Measurements from ENCODE around the gene OR51V1. TPM values are rescaled to one million over a fixed set of nuclear protein-coding genes. Genes with fewer than 3 reads are reported as not detected.
"Not testable (repeated sequence)": the region's sequence is repeated elsewhere in the genome, so short reads cannot be mapped to it uniquely, and the experiment has no call there.

The OR51V1 gene
- total RNA-seq, result not detected

- no peak within 1 kb of the TSS for H3K27ac Mint-ChIP-seq
- no peak for ATAC-seq
Measured at GRCh38 chr11:5200582-5200981, at the start of gene OR51V1. OR51V1 (minus strand) TSS chr11:5200682; CDS start chr11:5200682, 0 bp downstream.

GRCh38 chr11:5249807-5250396 is 49.4 kb upstream of the OR51V1 start, which contains the start of gene HBG1:
HBG1 (minus strand) TSS chr11:5249857; CDS start chr11:5249804, 53 bp downstream.
- not testable (repeated sequence) for H3K36me3 Mint-ChIP-seq; H3K4me3 Mint-ChIP-seq; H3K4me1 Mint-ChIP-seq (ENCODE audit: low read depth in 2 of 2); DNase-seq (ENCODE audit: low spot score); ATAC-seq; H3K27ac Mint-ChIP-seq; H3K9me3 Mint-ChIP-seq; H3K27me3 Mint-ChIP-seq

More at GRCh38 chr11:5200582-5200981, at the start of gene OR51V1:
- Mint-ChIP-seq H3K4me1 (ENCODE audit: low read depth in 2 of 2) (no peaks in the 10 kb centered on the region), H3K27me3 (peaks cover 3 to 9% of the 10 kb centered on the region in 2 donors), H3K9me3 (no peaks in the 10 kb centered on the region), H3K36me3 (no peaks in the 10 kb centered on the region), H3K4me3 (no peak within 1 kb of the TSS)
- no peak for DNase-seq (ENCODE audit: low spot score)

GRCh38 chr11:5248498-5248897 is 48.0 kb upstream of the OR51V1 start:
- not testable (repeated sequence) for DNase-seq (ENCODE audit: low spot score); H3K36me3 Mint-ChIP-seq; H3K9me3 Mint-ChIP-seq; H3K4me3 Mint-ChIP-seq; ATAC-seq; H3K27me3 Mint-ChIP-seq; H3K27ac Mint-ChIP-seq; H3K4me1 Mint-ChIP-seq (ENCODE audit: low read depth in 2 of 2)

- Mint-ChIP-seq H3K27me3 (peaks cover 0 to 7% of the 10 kb centered on the region in 2 donors), H3K27ac (no peak overlapping the region), H3K4me3 (no peak overlapping the region), H3K9me3 (no peaks in the 10 kb centered on the region), H3K36me3 (no peaks in the 10 kb centered on the region), H3K4me1 (ENCODE audit: low read depth in 2 of 2) (no peaks in the 10 kb centered on the region)
- DNase-seq (ENCODE audit: low spot score) (no peak), ATAC-seq (no peak)
Measured at GRCh38 chr11:5247472-5248192, 47.1 kb upstream of the OR51V1 start.

GRCh38 chr11:5246772-5247471 is 46.4 kb upstream of the OR51V1 start:
- Mint-ChIP-seq H3K27me3 (peaks cover 0 to 12% of the 10 kb centered on the region in 2 donors), H3K9me3 (no peaks in the 10 kb centered on the region), H3K4me3 (no peak overlapping the region), H3K4me1 (ENCODE audit: low read depth in 2 of 2) (no peaks in the 10 kb centered on the region), H3K27ac (no peak overlapping the region), H3K36me3 (no peaks in the 10 kb centered on the region)
- DNase-seq (ENCODE audit: low spot score) (no peak), ATAC-seq (no peak)

GRCh38 chr11:5245155-5245554 is 44.7 kb upstream of the OR51V1 start:
- Mint-ChIP-seq H3K9me3 (no peaks in the 10 kb centered on the region), H3K27me3 (peaks cover 0 to 18% of the 10 kb centered on the region in 2 donors), H3K27ac (no peak overlapping the region), H3K4me1 (ENCODE audit: low read depth in 2 of 2) (no peaks in the 10 kb centered on the region), H3K4me3 (no peak overlapping the region), H3K36me3 (no peaks in the 10 kb centered on the region)
- ATAC-seq (no peak), DNase-seq (ENCODE audit: low spot score) (no peak)

- Mint-ChIP-seq H3K4me1 (ENCODE audit: low read depth in 2 of 2) (no peaks in the 10 kb centered on the region), H3K36me3 (no peaks in the 10 kb centered on the region), H3K4me3 (no peak overlapping the region), H3K9me3 (no peaks in the 10 kb centered on the region), H3K27ac (no peak overlapping the region), H3K27me3 (peaks cover 0 to 23% of the 10 kb centered on the region in 2 donors)
- no peak for DNase-seq (ENCODE audit: low spot score)
- no peak for ATAC-seq
Measured at GRCh38 chr11:5243816-5244180, 43.3 kb upstream of the OR51V1 start.

GRCh38 chr11:5242933-5243815 is 42.7 kb upstream of the OR51V1 start:
- ATAC-seq (no peak), DNase-seq (ENCODE audit: low spot score) (no peak)
- Mint-ChIP-seq H3K27ac (no peak overlapping the region), H3K9me3 (no peaks in the 10 kb centered on the region), H3K4me1 (ENCODE audit: low read depth in 2 of 2) (no peaks in the 10 kb centered on the region), H3K36me3 (no peaks in the 10 kb centered on the region), H3K4me3 (no peak overlapping the region), H3K27me3 (peaks cover 0 to 27% of the 10 kb centered on the region in 2 donors)

- Mint-ChIP-seq H3K36me3 (no peaks in the 10 kb centered on the region), H3K27me3 (peaks cover 3 to 27% of the 10 kb centered on the region in 2 donors), H3K4me1 (ENCODE audit: low read depth in 2 of 2) (no peaks in the 10 kb centered on the region), H3K9me3 (no peaks in the 10 kb centered on the region), H3K27ac (no peak overlapping the region), H3K4me3 (no peak overlapping the region)
- no peak for ATAC-seq
- no peak for DNase-seq (ENCODE audit: low spot score)
Measured at GRCh38 chr11:5242208-5242607, 41.7 kb upstream of the OR51V1 start.

- DNase-seq (ENCODE audit: low spot score), result no peak
- no peaks in the 10 kb centered on the region for H3K9me3 Mint-ChIP-seq
- H3K27me3 Mint-ChIP-seq, result peaks cover 3 to 26% of the 10 kb centered on the region in 2 donors
- no peak for ATAC-seq
- H3K4me3 Mint-ChIP-seq, result no peak overlapping the region
- H3K36me3 Mint-ChIP-seq, result no peaks in the 10 kb centered on the region
- H3K27ac Mint-ChIP-seq, result no peak overlapping the region
- H3K4me1 Mint-ChIP-seq (ENCODE audit: low read depth in 2 of 2), result no peaks in the 10 kb centered on the region
Measured at GRCh38 chr11:5241458-5241857, 41.0 kb upstream of the OR51V1 start.

GRCh38 chr11:5240458-5240857 is 40.0 kb upstream of the OR51V1 start:
- H3K27me3 Mint-ChIP-seq, result peaks cover 3 to 34% of the 10 kb centered on the region in 2 donors
- ATAC-seq, result no peak
- no peaks in the 10 kb centered on the region for H3K36me3 Mint-ChIP-seq
- H3K27ac Mint-ChIP-seq, result no peak overlapping the region
- no peak overlapping the region for H3K4me3 Mint-ChIP-seq
- no peak for DNase-seq (ENCODE audit: low spot score)
- H3K4me1 Mint-ChIP-seq (ENCODE audit: low read depth in 2 of 2), result no peaks in the 10 kb centered on the region
- no peaks in the 10 kb centered on the region for H3K9me3 Mint-ChIP-seq

GRCh38 chr11:5240056-5240455 is 39.6 kb upstream of the OR51V1 start:
- ATAC-seq (no peak), DNase-seq (ENCODE audit: low spot score) (no peak)
- Mint-ChIP-seq H3K4me3 (no peak overlapping the region), H3K27me3 (peaks cover 3 to 34% of the 10 kb centered on the region in 2 donors), H3K4me1 (ENCODE audit: low read depth in 2 of 2) (no peaks in the 10 kb centered on the region), H3K36me3 (no peaks in the 10 kb centered on the region), H3K9me3 (no peaks in the 10 kb centered on the region), H3K27ac (no peak overlapping the region)

GRCh38 chr11:5239046-5239445 is 38.6 kb upstream of the OR51V1 start:
- peaks cover 3 to 34% of the 10 kb centered on the region in 2 donors for H3K27me3 Mint-ChIP-seq
- H3K27ac Mint-ChIP-seq, result no peak overlapping the region
- no peak for ATAC-seq
- H3K9me3 Mint-ChIP-seq, result no peaks in the 10 kb centered on the region
- H3K4me1 Mint-ChIP-seq (ENCODE audit: low read depth in 2 of 2), result no peaks in the 10 kb centered on the region
- no peaks in the 10 kb centered on the region for H3K36me3 Mint-ChIP-seq
- no peak overlapping the region for H3K4me3 Mint-ChIP-seq
- DNase-seq (ENCODE audit: low spot score), result no peak

Measured in natural killer cell treated with Interleukin-12 subunit alpha and Interleukin-12 subunit beta and Interleukin-15 and Interleukin-18, amount 100 ng/mL, for 72 hours (primary cell).